H1 (cell line): ENCODE data around the gene SLC22A23. TPM values are rescaled to one million over a fixed set of nuclear protein-coding genes. Genes with fewer than 3 reads are reported as not detected.

ENCODE experiments used
- CTCF ChIA-PET: fragments of 300-600 bp; sonication (Branson Sonifier 250); formaldehyde crosslinking; loops from one replicate; lab custom pipeline; 2021; ENCODE audit not compliant: partially characterized antibody; lab: Charles Lee
- POLR2A ChIA-PET: fragments of 300-600 bp; sonication (Branson Sonifier 250); formaldehyde crosslinking; loops from one replicate; lab custom pipeline; 2021; ENCODE audit warnings: inconsistent platforms; ENCODE audit not compliant: partially characterized antibody; lab: Charles Lee
- DNase-seq, 2 experiments: peaks; one replicate each; pipeline versions ENCODE4 v3.0.0 to v3.0.0-alpha.2; 2010 to 2022; ENCODE audit warnings: low spot score in 2 of 2, low read depth in 1 of 2, mixed read lengths in 1 of 2
- FAIRE-seq: peaks from 2 replicates; lab custom pipeline; 2011; peaks lifted over from hg19 to GRCh38; lab: Jason Lieb, UNC
- H2AFZ ChIP-seq: 2 replicates; pipeline ENCODE4 v1.8.1; 2012; ENCODE audit warnings: low read length, inconsistent platforms
- H2AK5ac ChIP-seq: 2 replicates; pipeline ENCODE4 v1.6.1; 2013; ENCODE audit warnings: low read depth, low read length
- H2BK120ac ChIP-seq: replicated peaks from 2 replicates; pipeline ENCODE3; 2013; ENCODE audit warnings: low read depth, low read length, inconsistent platforms
- H2BK12ac ChIP-seq: 2 replicates; pipeline ENCODE4 v1.6.1; 2013; ENCODE audit warnings: low read depth, low read length
- H2BK15ac ChIP-seq: 2 replicates; pipeline ENCODE4 v1.6.1; 2013; ENCODE audit warnings: low read length
- H2BK20ac ChIP-seq: 2 replicates; pipeline ENCODE4 v1.6.1; 2013; ENCODE audit warnings: low read length
- H2BK5ac ChIP-seq: 2 replicates; pipeline ENCODE4 v1.6.1; 2013; ENCODE audit warnings: low read depth, low read length
- H3K14ac ChIP-seq: 2 replicates; pipeline ENCODE4 v1.6.1; 2013; ENCODE audit warnings: inconsistent platforms; ENCODE audit not compliant: insufficient read length
- H3K18ac ChIP-seq: 2 replicates; pipeline ENCODE4 v1.6.1; 2013; ENCODE audit warnings: low read length; ENCODE audit errors: extremely low read depth
- H3K23ac ChIP-seq: 2 replicates; pipeline ENCODE4 v1.6.1; 2013; ENCODE audit warnings: inconsistent platforms; ENCODE audit not compliant: insufficient read length
- H3K23me2 ChIP-seq: 2 replicates; pipeline ENCODE4 v1.6.1; 2013; ENCODE audit warnings: low read depth, low read length
- H3K27ac ChIP-seq: 2 replicates; pipeline ENCODE4 v1.6.1; 2011; ENCODE audit warnings: low read depth, low read length, inconsistent platforms
- H3K27me3 ChIP-seq, 4 experiments: replicated peaks in 1 of 4; 1 replicate in 1 of 4; 2 replicates in 3 of 4; pipeline versions ENCODE4 v1.6.1 to v1.8.1; 2011 to 2013; ENCODE audit warnings: low read length in 3 of 4, mild to moderate bottlenecking in 3 of 4, inconsistent platforms in 2 of 4, mixed read lengths in 2 of 4, moderate library complexity in 1 of 4; ENCODE audit not compliant: control insufficient read depth in 3 of 4, insufficient read depth in 3 of 4; ENCODE audit errors: extremely low read depth in 1 of 4
- H3K36me3 ChIP-seq, 4 experiments: 2 replicates each; pipeline versions ENCODE4 v1.6.1 to v1.8.1; 2011 to 2013; ENCODE audit warnings: mild to moderate bottlenecking in 4 of 4, low read length in 3 of 4, moderate library complexity in 2 of 4, control low read depth in 1 of 4, inconsistent platforms in 1 of 4; ENCODE audit not compliant: insufficient read depth in 4 of 4, control insufficient read depth in 2 of 4
- H3K4ac ChIP-seq: replicated peaks from 2 replicates; pipeline ENCODE3; 2013; ENCODE audit warnings: low read length, low read depth, mixed read lengths, inconsistent platforms; ENCODE audit not compliant: insufficient read length
- H3K4me1 ChIP-seq, 4 experiments: replicated peaks in 1 of 4; 1 replicate in 1 of 4; 2 replicates in 3 of 4; pipeline versions ENCODE4 v1.6.1 to v1.8.1; 2011 to 2013; ENCODE audit warnings: low read length in 3 of 4, inconsistent platforms in 2 of 4, mixed read lengths in 1 of 4; ENCODE audit not compliant: insufficient read depth in 4 of 4, control insufficient read depth in 3 of 4
- H3K4me2 ChIP-seq, 2 experiments: 2 replicates each; pipeline versions ENCODE4 v1.6.1 to v1.8.1; 2011 to 2013; ENCODE audit warnings: low read depth in 2 of 2, low read length in 2 of 2, control low read depth in 1 of 2, inconsistent platforms in 1 of 2, mild to moderate bottlenecking in 1 of 2; ENCODE audit not compliant: insufficient read depth in 1 of 2
- H3K4me3 ChIP-seq, 4 experiments: fragments of 200-600, 300-600 bp in 1 of 4; sonication (generic), shearing (Covaris generic), sonication (Bioruptor Twin) in 1 of 4; 2 replicates each; pipeline versions ENCODE4 v1.5.1 to v1.8.1; 2011 to 2016; ENCODE audit warnings: low read length in 4 of 4, low read depth in 3 of 4, control low read depth in 2 of 4, inconsistent platforms in 2 of 4, mild to moderate bottlenecking in 2 of 4, mixed read lengths in 1 of 4, moderate library complexity in 1 of 4; ENCODE audit not compliant: insufficient read depth in 2 of 4; ENCODE audit errors: extremely low read depth in 1 of 4
- H3K56ac ChIP-seq: replicated peaks from 2 replicates; pipeline ENCODE3; 2013; ENCODE audit warnings: low read depth, mild to moderate bottlenecking, mixed read lengths, low read length, inconsistent platforms; ENCODE audit not compliant: insufficient read length
- H3K79me1 ChIP-seq: 2 replicates; pipeline ENCODE4 v1.6.1; 2013; ENCODE audit warnings: low read depth, low read length, control low read depth
- H3K79me2 ChIP-seq, 2 experiments: 2 replicates each; pipeline versions ENCODE4 v1.6.1 to v1.8.1; 2012 to 2013; ENCODE audit warnings: low read length in 2 of 2, mild to moderate bottlenecking in 2 of 2, inconsistent platforms in 1 of 2; ENCODE audit not compliant: insufficient read depth in 2 of 2, control insufficient read depth in 1 of 2
- H3K9ac ChIP-seq, 4 experiments: replicated peaks in 1 of 4; 1 replicate in 1 of 4; 2 replicates in 3 of 4; pipeline versions ENCODE4 v1.6.1 to v1.8.1; 2011 to 2013; ENCODE audit warnings: low read depth in 3 of 4, low read length in 3 of 4, control low read depth in 2 of 4, mild to moderate bottlenecking in 2 of 4, moderate library complexity in 2 of 4, inconsistent platforms in 1 of 4; ENCODE audit errors: extremely low read depth in 1 of 4
- H3K9me3 ChIP-seq, 2 experiments: 2 replicates each; pipeline versions ENCODE4 v1.6.1 to v1.8.1; 2012 to 2013; ENCODE audit warnings: mild to moderate bottlenecking in 2 of 2, moderate library complexity in 2 of 2, control low read depth in 1 of 2, inconsistent platforms in 1 of 2, low read depth in 1 of 2, low read length in 1 of 2, mixed read lengths in 1 of 2; ENCODE audit not compliant: insufficient read depth in 2 of 2
- H4K20me1 ChIP-seq, 2 experiments: replicated peaks in 1 of 2; 2 replicates each; pipeline versions ENCODE3 to v1.8.1; 2011 to 2013; ENCODE audit warnings: inconsistent platforms in 2 of 2, low read length in 2 of 2, mild to moderate bottlenecking in 1 of 2; ENCODE audit not compliant: insufficient read depth in 2 of 2, control insufficient read depth in 1 of 2
- H4K5ac ChIP-seq: 2 replicates; pipeline ENCODE4 v1.6.1; 2013; ENCODE audit warnings: low read length, low read depth, mixed read lengths, inconsistent platforms; ENCODE audit not compliant: insufficient read length
- H4K8ac ChIP-seq: 2 replicates; pipeline ENCODE4 v1.8.0; 2013; ENCODE audit warnings: mild to moderate bottlenecking, moderate library complexity, low read length, inconsistent platforms; ENCODE audit not compliant: insufficient read depth; ENCODE audit errors: extremely low read depth
- H4K91ac ChIP-seq: replicated peaks from 2 replicates; pipeline ENCODE3; 2013; ENCODE audit warnings: low read length, mixed read lengths, inconsistent platforms; ENCODE audit not compliant: insufficient read length
- BRCA1 ChIP-seq: IDR thresholded peaks from 2 replicates; pipeline ENCODE4 v1.6.1; 2012; ENCODE audit warnings: low read depth, low read length, improper control_type of control experiment
- CHD2 ChIP-seq: IDR thresholded peaks from 2 replicates; pipeline ENCODE4 v1.6.1; 2012; ENCODE audit warnings: low read length, improper control_type of control experiment
- EGR1 ChIP-seq: IDR thresholded peaks from 2 replicates; pipeline ENCODE4 v1.6.1; 2011; ENCODE audit warnings: low read depth, low read length, borderline replicate concordance
- POU5F1 ChIP-seq: IDR thresholded peaks from 2 replicates; pipeline ENCODE4 v1.6.1; 2011; ENCODE audit warnings: low read depth, mild to moderate bottlenecking, low read length, moderate library complexity
- WGBS, 2 experiments: shearing (Covaris generic) in 1 of 2; methylation state at CpG; one replicate each; pipeline versions ENCODE4 v1.1.6 to v1.1.7; 2013 to 2015; ENCODE audit warnings: low lambda C conversion rate in 2 of 2, mixed read lengths in 2 of 2, inconsistent platforms in 1 of 2, low coverage in 1 of 2, missing lambda C conversion rate in 1 of 2; ENCODE audit not compliant: insufficient replicate concordance in 2 of 2, insufficient coverage in 1 of 2, insufficient read length in 1 of 2; ENCODE audit errors: extremely low coverage in 1 of 2, missing lambda C conversion rate in 1 of 2; 5-methylcytosine and 5-hydroxymethylcytosine counted together
- polyA plus RNA-seq, 7 experiments: library from polyadenylated mRNA; depleted of rRNA in 3 of 7; stranded (reverse) in 5 of 7; unstranded in 2 of 7; fragments of >200 nt in 5 of 7; fragments of 200-250 nt in 2 of 7; gene quantifications; 1 replicate in 5 of 7; 2 replicates in 1 of 7; 4 replicates in 1 of 7; pipeline versions ENCODE4 v1.2.1 to v1.2.3, GENCODE V29; 2011 to 2013; ENCODE audit warnings: missing spikeins in 2 of 7, mixed read lengths in 2 of 7
- total RNA-seq: library from RNA; stranded (reverse); fragmentation: NEBNext Ultra II Directional; extraction: Animal tissue kit (Norgen Biotek cat#: 25700); gene quantifications from 2 replicates; pipeline ENCODE4 v1.2.1, GENCODE V29; 2021
- TF ChIP-seq, protein P1 (sequence below): IDR thresholded peaks from 2 replicates; pipeline ENCODE4 v1.6.1; 2012; ENCODE audit warnings: low read length, inconsistent platforms

SLC22A23 gene
- total and polyA plus RNA-seq, 2 of the 8 experiments (the other 6 are each of a cell fraction or from before 2014, with no cell fraction given) = 9.9 to 38.4 TPM

DNA sequence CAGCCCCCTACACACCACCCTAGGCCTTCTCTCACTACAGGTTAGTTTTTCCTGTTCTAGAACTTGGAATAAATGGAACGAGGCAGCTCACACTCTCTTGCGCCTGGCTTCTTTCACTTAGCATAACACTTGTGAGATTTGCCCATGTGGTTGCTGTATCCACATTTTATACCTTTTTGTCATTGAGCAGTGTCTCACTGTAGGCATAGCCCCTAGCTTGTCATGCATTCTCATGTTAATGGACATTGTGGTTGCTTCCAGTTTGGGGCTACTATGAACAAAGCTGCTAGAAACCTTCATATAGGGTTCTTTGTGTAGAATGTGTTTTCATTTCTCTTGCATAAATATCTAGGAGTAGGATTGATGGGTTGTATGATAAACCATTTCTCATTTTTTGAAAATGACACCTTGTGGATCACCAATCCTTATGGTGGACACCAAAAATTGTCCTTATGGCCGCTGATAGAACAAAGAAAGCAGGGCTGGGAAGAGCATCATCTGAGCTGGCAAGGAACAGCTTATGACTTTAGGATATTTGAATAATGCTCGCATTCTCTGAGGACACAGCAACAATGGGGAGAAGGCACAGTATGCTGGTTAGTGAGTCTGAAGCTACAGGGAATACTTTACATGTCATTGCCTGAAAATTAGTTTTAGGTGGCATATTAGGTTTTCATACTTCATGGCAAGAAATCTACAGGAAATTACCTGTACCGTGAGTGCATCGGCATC, 9.8 kb upstream of the SLC22A23 start:
- DNase-seq (no peak), FAIRE-seq (no peak)
- Histone ChIP-seq H3K79me2 (no peaks in the 10 kb centered on the region), H2BK120ac (no peak overlapping the region), H3K9ac (no peak overlapping the region), H2BK15ac (no peak overlapping the region), H3K4me3 (no peak overlapping the region), H3K4me1 (peaks cover 0 to 9% (median 0%) of the 10 kb centered on the region in 4 experiments; a peak in 1 of 7 replicates), H3K27me3 (no peaks in the 10 kb centered on the region), H3K4me2 (no peak overlapping the region), H3K9me3 (no peaks in the 10 kb centered on the region), H2AFZ (no peak overlapping the region), H3K56ac (no peak overlapping the region), H3K23ac (no peak overlapping the region), H3K4ac (no peak overlapping the region), H3K36me3 (no peaks in the 10 kb centered on the region), H2BK12ac (no peak overlapping the region), H4K5ac (no peak overlapping the region), H3K18ac (no peak overlapping the region), H3K27ac (no peak overlapping the region), H3K79me1 (no peaks in the 10 kb centered on the region), H4K91ac (no peak overlapping the region), H3K23me2 (no peaks in the 10 kb centered on the region), H2BK5ac (no peak overlapping the region), H2AK5ac (no peak overlapping the region), H4K8ac (no peak overlapping the region), H4K20me1 (no peaks in the 10 kb centered on the region), H2BK20ac (no peak overlapping the region), H3K14ac (no peak overlapping the region)
- TF ChIP-seq BRCA1 = no peak
- TF ChIP-seq, protein P1, sequence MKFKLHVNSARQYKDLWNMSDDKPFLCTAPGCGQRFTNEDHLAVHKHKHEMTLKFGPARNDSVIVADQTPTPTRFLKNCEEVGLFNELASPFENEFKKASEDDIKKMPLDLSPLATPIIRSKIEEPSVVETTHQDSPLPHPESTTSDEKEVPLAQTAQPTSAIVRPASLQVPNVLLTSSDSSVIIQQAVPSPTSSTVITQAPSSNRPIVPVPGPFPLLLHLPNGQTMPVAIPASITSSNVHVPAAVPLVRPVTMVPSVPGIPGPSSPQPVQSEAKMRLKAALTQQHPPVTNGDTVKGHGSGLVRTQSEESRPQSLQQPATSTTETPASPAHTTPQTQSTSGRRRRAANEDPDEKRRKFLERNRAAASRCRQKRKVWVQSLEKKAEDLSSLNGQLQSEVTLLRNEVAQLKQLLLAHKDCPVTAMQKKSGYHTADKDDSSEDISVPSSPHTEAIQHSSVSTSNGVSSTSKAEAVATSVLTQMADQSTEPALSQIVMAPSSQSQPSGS = no peak
- no peak for TF ChIP-seq EGR1
- TF ChIP-seq CHD2 = no peak
- 0 out of 2 replicates have a peak, but pooled peaks have one; percentile 11 for TF ChIP-seq POU5F1
- POLR2A ChIA-PET = interaction anchor here (0.6 to 1.1 kb wide), 4 partner anchors 8 to 179 kb away, joined by 3 read pairs; no protein-coding TSS in a partner anchor
- CTCF ChIA-PET = interaction anchor here (1.0 to 2.2 kb wide), 4 partner anchors 8 to 266 kb away, joined by 4 to 5 read pairs (median 5); no protein-coding TSS in a partner anchor
- 92% methylated on average over 6 of the region's 6 CpGs; no CpG with 5 or more reads in 1 of the 2 experiments for WGBS, 2 experiments
